ENCODE results near the gene INSC. TPM values are rescaled to one million over a fixed set of nuclear protein-coding genes. Genes with fewer than 3 reads are reported as not detected.

INSC gene
- total RNA-seq, 1 experiment from 2014 or later, result not detected

GRCh38 chr11:15101072-15101709 is 13.5 kb upstream of the INSC start:
- peak in 1 of 2 experiments; percentile 41 for DNase-seq
- H3K79me2 ChIP-seq (ENCODE audit: low read depth), result no peaks in the 10 kb centered on the region
- BruUV-seq (replicated peaks), result no TSS peak
- H2AFZ ChIP-seq, result no peak overlapping the region
- no peaks in the 10 kb centered on the region for H3K9me2 ChIP-seq (ENCODE audit: insufficient read depth)
- intact Hi-C loops (cut with micrococcal nuclease; ENCODE audit: unreplicated experiment), result loop anchor here (2.0 to 5.0 kb wide), 3 partner anchors 58 to 1511 kb away; no protein-coding TSS in a partner anchor
- H3K36me3 ChIP-seq (ENCODE audit: low read depth), result no peaks in the 10 kb centered on the region
- ChIA-PET CTCF (interaction anchor here (0.6 kb wide), 1 partner anchor 1470 kb away, joined by 3 read pairs; no protein-coding TSS in a partner anchor), POLR2A (ENCODE audit: unreplicated experiment) (no interaction called here)
- peaks cover 4% of the 10 kb centered on the region; the same call in 1 of the 2 replicates for H3F3A ChIP-seq (ENCODE audit: insufficient read depth, low read depth)
- no peaks in the 10 kb centered on the region for H3K9me3 ChIP-seq (ENCODE audit: insufficient read depth, low read depth)
- H4K20me1 ChIP-seq (ENCODE audit: insufficient read depth), result no peaks in the 10 kb centered on the region
- no peak overlapping the region for H3K4me3 ChIP-seq
- H3K27me3 ChIP-seq (ENCODE audit: insufficient read depth, low read depth), result no peaks in the 10 kb centered on the region
- no peak overlapping the region for H3K27ac ChIP-seq
- peaks cover 9% of the 10 kb centered on the region for H3K4me1 ChIP-seq (replicated peaks; ENCODE audit: insufficient read depth)
- no peak overlapping the region for H3K4me2 ChIP-seq
- no peak for TF ChIP-seq EZH2 (IDR thresholded peaks at IDR 0.05; ENCODE audit: low read depth)
- peak; percentile 81 for TF ChIP-seq CTCF (conservative IDR thresholded peaks at IDR 0.05)

- H3K4me3 ChIP-seq, result no peak overlapping the region
- no peaks in the 10 kb centered on the region for H4K20me1 ChIP-seq (ENCODE audit: insufficient read depth)
- H3K79me2 ChIP-seq (ENCODE audit: low read depth), result no peaks in the 10 kb centered on the region
- no peak overlapping the region for H3K4me2 ChIP-seq
- H3K9me2 ChIP-seq (ENCODE audit: insufficient read depth), result no peaks in the 10 kb centered on the region
- CTCF ChIA-PET, result no interaction called here
- no peaks in the 10 kb centered on the region for H3K9me3 ChIP-seq (ENCODE audit: insufficient read depth, low read depth)
- H3F3A ChIP-seq (ENCODE audit: insufficient read depth, low read depth), result peaks cover 4% of the 10 kb centered on the region; the same call in 1 of the 2 replicates
- TF ChIP-seq CTCF (conservative IDR thresholded peaks at IDR 0.05), result no peak
- no peak for TF ChIP-seq EZH2 (IDR thresholded peaks at IDR 0.05; ENCODE audit: low read depth)
- no peaks in the 10 kb centered on the region for H3K36me3 ChIP-seq (ENCODE audit: low read depth)
- no peak for DNase-seq
- POLR2A ChIA-PET (ENCODE audit: unreplicated experiment), result no interaction called here
- no peak overlapping the region for H2AFZ ChIP-seq
- H3K27me3 ChIP-seq (ENCODE audit: insufficient read depth, low read depth), result no peaks in the 10 kb centered on the region
- peaks cover 29% of the 10 kb centered on the region for H3K4me1 ChIP-seq (replicated peaks; ENCODE audit: insufficient read depth)
- no peak overlapping the region for H3K27ac ChIP-seq
- intact Hi-C loops (cut with micrococcal nuclease; ENCODE audit: unreplicated experiment), result loop anchor here (5.0 kb wide), 1 partner anchor 1508 kb away; no protein-coding TSS in a partner anchor
- no TSS peak for BruUV-seq (replicated peaks)
These were observed 10.6 kb upstream of the INSC start for GRCh38 chr11:15104166-15104565.

- H3K36me3 ChIP-seq (ENCODE audit: low read depth), result no peaks in the 10 kb centered on the region
- H3K27ac ChIP-seq, result peak overlapping the region; percentile 56
- no peaks in the 10 kb centered on the region for H3K9me3 ChIP-seq (ENCODE audit: insufficient read depth, low read depth)
- no peak for TF ChIP-seq CTCF (conservative IDR thresholded peaks at IDR 0.05)
- TF ChIP-seq EZH2 (IDR thresholded peaks at IDR 0.05; ENCODE audit: low read depth), result no peak
- ChIA-PET POLR2A (ENCODE audit: unreplicated experiment) (no interaction called here), CTCF (no interaction called here)
- H3K4me2 ChIP-seq, result peak overlapping the region; percentile 61
- intact Hi-C loops (cut with micrococcal nuclease; ENCODE audit: unreplicated experiment), result loop anchor here (2.0 kb wide), 1 partner anchor 48 kb away; no protein-coding TSS in a partner anchor
- H3F3A ChIP-seq (ENCODE audit: insufficient read depth, low read depth), result peaks cover 4% of the 10 kb centered on the region; the same call in 1 of the 2 replicates
- H4K20me1 ChIP-seq (ENCODE audit: insufficient read depth), result no peaks in the 10 kb centered on the region
- peak overlapping the region; percentile 52 for H2AFZ ChIP-seq
- H3K4me1 ChIP-seq (replicated peaks; ENCODE audit: insufficient read depth), result peaks cover 29% of the 10 kb centered on the region
- no peaks in the 10 kb centered on the region for H3K27me3 ChIP-seq (ENCODE audit: insufficient read depth, low read depth)
- no peaks in the 10 kb centered on the region for H3K79me2 ChIP-seq (ENCODE audit: low read depth)
- H3K4me3 ChIP-seq, result peak overlapping the region; percentile 18; the same call in 1 of the 2 replicates
- peak in 1 of 2 experiments; percentile 52 for DNase-seq
- H3K9me2 ChIP-seq (ENCODE audit: insufficient read depth), result no peaks in the 10 kb centered on the region
- BruUV-seq (replicated peaks), result no TSS peak
These were observed 8.3 kb upstream of the INSC start for GRCh38 chr11:15106201-15106965.
